T47D (cell line): ENCODE data around the gene YIPF3.
"Not testable (repeated sequence)": the region's sequence is repeated elsewhere in the genome, so short reads cannot be mapped to it uniquely, and the experiment has no call there.

Experiments
- DNase-seq, 2 experiments: peaks; one replicate each; pipeline versions ENCODE4 v3.0.0 to v3.0.0-alpha.2; 2011 to 2012; ENCODE audit warnings: low read depth in 1 of 2, low spot score in 1 of 2
- JUND ChIP-seq: IDR thresholded peaks from 2 replicates; pipeline ENCODE4 v1.6.1; 2012; ENCODE audit warnings: low read depth
- in situ Hi-C: cut with HindIII; loops from 2 replicates; pipeline ENCODE4 v1.10.0; 2016; ENCODE audit warnings: low sequenced_read_pairs, low pct_unique_long_range_greater_than_20kb

YIPF3 gene

GRCh38 chr6:43478008-43478372 lies 38.7 kb downstream of the YIPF3 start:
- TF ChIP-seq JUND: no peak
- in situ Hi-C loops: no loop called here
- no peak for DNase-seq

GRCh38 chr6:43477235-43478007 lies 39.3 kb downstream of the YIPF3 start, which contains the start of gene TJAP1:
TSS of gene TJAP1 (plus strand) at chr6:43477570. CDS start at chr6:43499002, 21,432 bp downstream.
- in situ Hi-C loops: no loop called here
- no peak for TF ChIP-seq JUND
- peak; percentile 76 to 91 for DNase-seq

GRCh38 chr6:43476746-43477145 lies 40.0 kb downstream of the YIPF3 start:
- no peak for TF ChIP-seq JUND
- DNase-seq: no peak
- in situ Hi-C loops: no loop called here

GRCh38 chr6:43475516-43475915 lies 41.2 kb downstream of the YIPF3 start:
- DNase-seq: no peak
- in situ Hi-C loops: no loop called here
- no peak for TF ChIP-seq JUND

- in situ Hi-C loops: no loop called here
- DNase-seq: no peak
- no peak for TF ChIP-seq JUND
These were observed 44.2 kb downstream of the YIPF3 start for GRCh38 chr6:43472515-43472914.

- TF ChIP-seq JUND: no peak
- peak in 1 of 2 experiments; percentile 67 for DNase-seq
- in situ Hi-C loops: no loop called here
These were observed 45.3 kb downstream of the YIPF3 start for GRCh38 chr6:43471399-43471798.

- in situ Hi-C loops: no loop called here
- TF ChIP-seq JUND: no peak
- DNase-seq: no peak
These were observed 46.8 kb downstream of the YIPF3 start for GRCh38 chr6:43469947-43470346.

GRCh38 chr6:43468748-43469681 lies 47.7 kb downstream of the YIPF3 start:
- in situ Hi-C loops: no loop called here
- no peak for TF ChIP-seq JUND
- peak in 1 of 2 experiments; percentile 28 for DNase-seq

GRCh38 chr6:43468240-43468639 lies 48.5 kb downstream of the YIPF3 start:
- TF ChIP-seq JUND: no peak
- DNase-seq: no peak
- in situ Hi-C loops: no loop called here

- in situ Hi-C loops: no loop called here
- no peak for DNase-seq
- TF ChIP-seq JUND: no peak
These were observed 49.0 kb downstream of the YIPF3 start for GRCh38 chr6:43467752-43468151.

GRCh38 chr6:43467265-43467664 lies 49.5 kb downstream of the YIPF3 start:
- DNase-seq, in situ Hi-C loops: not testable (repeated sequence)

GRCh38 chr6:43465948-43466347 lies 50.8 kb downstream of the YIPF3 start:
- DNase-seq: no peak
- in situ Hi-C loops: no loop called here
- TF ChIP-seq JUND: no peak

- in situ Hi-C loops: no loop called here
- no peak for TF ChIP-seq JUND
- DNase-seq: no peak
These were observed 52.4 kb downstream of the YIPF3 start for GRCh38 chr6:43464337-43464736.
